ENCODE measurements around the gene CRLF3.

GRCh38 chr17:30819971-30820705 is 4.4 kb downstream of the CRLF3 start:
- TF ChIP-seq CTCF (IDR thresholded peaks at IDR 0.05) (no peak), EP300 (IDR thresholded peaks at IDR 0.05; ENCODE audit: low read depth) (no peak), POLR2A (IDR thresholded peaks at IDR 0.05) (no peak)
